ENCODE results near the gene RPS8.

DNA sequence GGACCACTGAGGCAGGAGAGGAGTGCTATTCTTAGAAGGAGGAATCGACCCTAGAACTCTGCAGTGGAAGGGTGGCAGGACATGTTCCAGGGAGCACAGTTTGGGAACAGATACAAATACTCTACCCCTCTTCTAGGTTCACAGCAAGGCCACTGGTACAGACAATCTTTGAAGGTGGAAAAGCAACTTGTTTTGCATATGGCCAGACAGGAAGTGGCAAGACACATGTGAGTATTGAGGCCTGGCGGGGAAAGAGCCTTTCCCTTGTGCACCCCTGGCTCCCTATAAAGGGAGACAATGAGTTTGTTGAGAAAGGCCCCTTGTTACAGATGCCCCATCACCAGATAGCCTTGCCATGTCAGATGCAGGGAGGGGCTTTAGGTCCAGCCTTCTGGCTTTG is 17.9 kb upstream of the RPS8 start:
- TF ChIP-seq POLR2AphosphoS5 (IDR thresholded peaks at IDR 0.05) = no peak
- no peak for TF ChIP-seq POLR2A (IDR thresholded peaks at IDR 0.05)
- TF ChIP-seq, protein P1, sequence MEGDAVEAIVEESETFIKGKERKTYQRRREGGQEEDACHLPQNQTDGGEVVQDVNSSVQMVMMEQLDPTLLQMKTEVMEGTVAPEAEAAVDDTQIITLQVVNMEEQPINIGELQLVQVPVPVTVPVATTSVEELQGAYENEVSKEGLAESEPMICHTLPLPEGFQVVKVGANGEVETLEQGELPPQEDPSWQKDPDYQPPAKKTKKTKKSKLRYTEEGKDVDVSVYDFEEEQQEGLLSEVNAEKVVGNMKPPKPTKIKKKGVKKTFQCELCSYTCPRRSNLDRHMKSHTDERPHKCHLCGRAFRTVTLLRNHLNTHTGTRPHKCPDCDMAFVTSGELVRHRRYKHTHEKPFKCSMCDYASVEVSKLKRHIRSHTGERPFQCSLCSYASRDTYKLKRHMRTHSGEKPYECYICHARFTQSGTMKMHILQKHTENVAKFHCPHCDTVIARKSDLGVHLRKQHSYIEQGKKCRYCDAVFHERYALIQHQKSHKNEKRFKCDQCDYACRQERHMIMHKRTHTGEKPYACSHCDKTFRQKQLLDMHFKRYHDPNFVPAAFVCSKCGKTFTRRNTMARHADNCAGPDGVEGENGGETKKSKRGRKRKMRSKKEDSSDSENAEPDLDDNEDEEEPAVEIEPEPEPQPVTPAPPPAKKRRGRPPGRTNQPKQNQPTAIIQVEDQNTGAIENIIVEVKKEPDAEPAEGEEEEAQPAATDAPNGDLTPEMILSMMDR (IDR thresholded peaks at IDR 0.05) = no peak
